Adrenal gland (tissue), 5 donors: ENCODE results near the gene MSN.

ENCODE experiments used
- POLR2A ChIP-seq, 2 donors: fragments of 450-650 bp; IDR thresholded peaks; one replicate each; pipeline ENCODE4 v1.6.1; 2017; ENCODE audit warnings: antibody characterized with exemption in 2 of 2, mild to moderate bottlenecking in 2 of 2, moderate library complexity in 1 of 2
- TF ChIP-seq, protein P1 (sequence below), 6 experiments: fragments of 450-650 bp in 4 of 6; fragments of 200-600 bp in 2 of 6; sonication (generic) in 1 of 6; IDR thresholded peaks; 1 replicate in 5 of 6; 2 replicates in 1 of 6; pipeline versions ENCODE4 v1.5.1 to v1.8.0; 2016 to 2021; ENCODE audit warnings: antibody characterized with exemption in 6 of 6, mild to moderate bottlenecking in 2 of 6, moderate library complexity in 1 of 6
- donor health status: DM: no; HTN: no; CAD: no.

DNA sequence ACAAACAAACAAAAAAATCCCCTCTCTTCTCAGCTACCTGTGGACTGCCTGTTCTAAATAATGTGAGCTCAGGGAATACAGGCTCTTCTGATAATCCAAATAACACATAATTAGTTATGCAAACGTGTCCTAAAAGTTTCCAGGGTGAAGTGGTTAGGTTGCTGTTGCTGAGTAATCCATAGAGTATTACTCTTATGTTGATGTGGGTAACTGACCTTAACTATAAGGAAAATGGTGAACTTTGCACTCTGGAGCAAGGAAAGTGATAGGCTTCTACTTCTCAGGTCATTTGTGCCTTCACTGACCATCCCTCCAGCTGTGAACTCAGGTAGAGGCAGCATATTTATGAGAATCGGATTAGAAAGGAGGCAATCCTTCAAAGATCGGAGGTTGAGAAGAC lies 19.9 kb downstream of the MSN start:
- TF ChIP-seq, protein P1, sequence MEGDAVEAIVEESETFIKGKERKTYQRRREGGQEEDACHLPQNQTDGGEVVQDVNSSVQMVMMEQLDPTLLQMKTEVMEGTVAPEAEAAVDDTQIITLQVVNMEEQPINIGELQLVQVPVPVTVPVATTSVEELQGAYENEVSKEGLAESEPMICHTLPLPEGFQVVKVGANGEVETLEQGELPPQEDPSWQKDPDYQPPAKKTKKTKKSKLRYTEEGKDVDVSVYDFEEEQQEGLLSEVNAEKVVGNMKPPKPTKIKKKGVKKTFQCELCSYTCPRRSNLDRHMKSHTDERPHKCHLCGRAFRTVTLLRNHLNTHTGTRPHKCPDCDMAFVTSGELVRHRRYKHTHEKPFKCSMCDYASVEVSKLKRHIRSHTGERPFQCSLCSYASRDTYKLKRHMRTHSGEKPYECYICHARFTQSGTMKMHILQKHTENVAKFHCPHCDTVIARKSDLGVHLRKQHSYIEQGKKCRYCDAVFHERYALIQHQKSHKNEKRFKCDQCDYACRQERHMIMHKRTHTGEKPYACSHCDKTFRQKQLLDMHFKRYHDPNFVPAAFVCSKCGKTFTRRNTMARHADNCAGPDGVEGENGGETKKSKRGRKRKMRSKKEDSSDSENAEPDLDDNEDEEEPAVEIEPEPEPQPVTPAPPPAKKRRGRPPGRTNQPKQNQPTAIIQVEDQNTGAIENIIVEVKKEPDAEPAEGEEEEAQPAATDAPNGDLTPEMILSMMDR (IDR thresholded peaks at IDR 0.05), result no peak
- TF ChIP-seq POLR2A (IDR thresholded peaks at IDR 0.05), result no peak
